GM12878 (cell line): ENCODE measurements around the gene CCDC144A.

Experiments used
- CBX5 ChIP-seq: sonication (generic); IDR thresholded peaks from 2 replicates; pipeline ENCODE4 v1.6.1; 2016; ENCODE audit warnings: low read depth, moderate library complexity, mild to moderate bottlenecking, inconsistent platforms
- CTCF ChIP-seq, 3 experiments: IDR thresholded peaks in 2 of 3; conservative IDR thresholded peaks in 1 of 3; 2 replicates each; pipeline ENCODE4 v1.5.1; 2011; ENCODE audit warnings: low read depth in 3 of 3, low read length in 3 of 3, mild to moderate bottlenecking in 3 of 3, control low read depth in 2 of 3, moderate library complexity in 2 of 3, inconsistent platforms in 1 of 3, mixed read lengths in 1 of 3; ENCODE audit not compliant: control insufficient read depth in 2 of 3, insufficient read depth in 1 of 3; ENCODE audit errors: extremely low read depth in 1 of 3
- DPF2 ChIP-seq: fragments of 450-650 bp; IDR thresholded peaks from 2 replicates; pipeline ENCODE4 v1.6.1; 2017; ENCODE audit warnings: mild to moderate bottlenecking
- E2F8 ChIP-seq: fragments of 450-650 bp; IDR thresholded peaks from 2 replicates; pipeline ENCODE4 v1.6.1; 2018; ENCODE audit warnings: mild to moderate bottlenecking, low read depth, moderate library complexity; ENCODE audit not compliant: partially characterized antibody
- EP300 ChIP-seq, 2 experiments: fragments of 150-350 bp in 1 of 2; IDR thresholded peaks; 2 replicates each; pipeline ENCODE4 v1.6.1; 2011 to 2012; ENCODE audit warnings: low read depth in 2 of 2, low read length in 2 of 2, borderline replicate concordance in 1 of 2, improper control_type of control experiment in 1 of 2, inconsistent platforms in 1 of 2; ENCODE audit not compliant: control insufficient read depth in 1 of 2
- IRF4 ChIP-seq: IDR thresholded peaks from 2 replicates; pipeline ENCODE4 v1.6.1; 2011; ENCODE audit warnings: low read depth, low read length
- MXI1 ChIP-seq: fragments of 150-350 bp; IDR thresholded peaks from 2 replicates; pipeline ENCODE4 v1.6.1; 2011; ENCODE audit warnings: low read depth, mild to moderate bottlenecking, inconsistent platforms, low read length, improper control_type of control experiment
- POLR2A ChIP-seq: IDR thresholded peaks from 2 replicates; pipeline ENCODE4 v1.6.1; 2011; ENCODE audit warnings: low read depth, mild to moderate bottlenecking, low read length
- PRDM15 ChIP-seq: fragments of 450-650 bp; formaldehyde crosslinking; IDR thresholded peaks from 2 replicates; pipeline ENCODE4 v1.4.0; 2020; ENCODE audit warnings: mild to moderate bottlenecking, moderate library complexity
- REST ChIP-seq: IDR thresholded peaks from 2 replicates; pipeline ENCODE4 v1.6.1; 2012; ENCODE audit warnings: mild to moderate bottlenecking, low read depth, low read length
- SREBF2 ChIP-seq: IDR thresholded peaks from 2 replicates; pipeline ENCODE4 v1.6.1; 2012; ENCODE audit warnings: mild to moderate bottlenecking, low read length
- TAF1 ChIP-seq: IDR thresholded peaks from 2 replicates; pipeline ENCODE4 v1.6.1; 2011; ENCODE audit warnings: mild to moderate bottlenecking, low read depth, low read length, borderline replicate concordance
- TCF12 ChIP-seq: IDR thresholded peaks from 2 replicates; pipeline ENCODE4 v1.6.1; 2011; ENCODE audit warnings: low read depth, mild to moderate bottlenecking, low read length

- TF ChIP-seq CTCF (IDR thresholded peaks at IDR 0.05 in 2 of 3, conservative IDR thresholded peaks at IDR 0.05 in 1 of 3; ENCODE audit: control insufficient read depth in 2 of 3, extremely low read depth in 1 of 3, insufficient read depth in 1 of 3, low read depth in 3 of 3, low read length in 3 of 3) (no peak), E2F8 (no peak), MXI1 (no peak), SREBF2 (no peak), REST (no peak), TAF1 (no peak), EP300 (IDR thresholded peaks at IDR 0.05; ENCODE audit: borderline replicate concordance in 1 of 2, control insufficient read depth in 1 of 2, low read depth in 2 of 2, low read length in 2 of 2) (no peak), DPF2 (no peak), POLR2A (no peak), TCF12 (no peak), CBX5 (no peak), IRF4 (no peak), PRDM15 (CRISPR knock-in tag) (no peak)
Observed at GRCh38 chr17:16649585-16649984, 40.5 kb upstream of the CCDC144A start.
